RWPE2 (cell line): ENCODE results near the gene RAB35.

Experiments
- ATAC-seq: fragments of 200-7000 bp; cut with Tn5 transposase; 3 replicates; pipeline ENCODE4 v1.9.1; 2021; ENCODE audit warnings: low read depth
- DNase-seq: peaks from one replicate; pipeline ENCODE4 v3.0.0-alpha.2; 2020; ENCODE audit warnings: low spot score
- H3K27ac ChIP-seq: fragments of 450-650 bp; 2 replicates; pipeline ENCODE4 v1.5.1; 2017; ENCODE audit warnings: mild to moderate bottlenecking; ENCODE audit not compliant: poor library complexity, severe bottlenecking
- H3K27me3 ChIP-seq: fragments of 250-450 bp; sonication (Bioruptor Pico); 2 replicates; pipeline ENCODE4 v1.5.1; 2021; ENCODE audit warnings: mild to moderate bottlenecking, moderate library complexity; ENCODE audit not compliant: insufficient read depth, poor library complexity, severe bottlenecking
- H3K36me3 ChIP-seq: fragments of 250-450 bp; sonication (Bioruptor Pico); 2 replicates; pipeline ENCODE4 v1.5.1; 2020; ENCODE audit warnings: low read depth, mild to moderate bottlenecking, moderate library complexity
- H3K4me1 ChIP-seq: fragments of 250-450 bp; sonication (Bioruptor Pico); 2 replicates; pipeline ENCODE4 v1.5.1; 2021; ENCODE audit warnings: mild to moderate bottlenecking, moderate library complexity; ENCODE audit not compliant: insufficient read depth, poor library complexity, severe bottlenecking
- H3K4me3 ChIP-seq: fragments of 250-450 bp; sonication (Bioruptor Pico); 2 replicates; pipeline ENCODE4 v1.5.1; 2021; ENCODE audit warnings: mild to moderate bottlenecking, moderate library complexity; ENCODE audit not compliant: severe bottlenecking
- H3K9me3 ChIP-seq: fragments of 250-450 bp; sonication (Bioruptor Pico); 2 replicates; pipeline ENCODE4 v1.5.1; 2021; ENCODE audit warnings: mild to moderate bottlenecking, moderate library complexity; ENCODE audit not compliant: severe bottlenecking
- CTCF ChIP-seq: fragments of 450-650 bp; IDR thresholded peaks from one replicate; pipeline ENCODE4 v1.5.1; 2017; ENCODE audit warnings: mild to moderate bottlenecking, moderate library complexity; ENCODE audit not compliant: poor library complexity, severe bottlenecking

Gene RAB35

GRCh38 chr12:120067084-120067869, 49.3 kb downstream of the RAB35 start:
- H3K27me3 ChIP-seq = no peaks in the 10 kb centered on the region
- ATAC-seq (no peak), DNase-seq (no peak)
- no peaks in the 10 kb centered on the region for H3K9me3 ChIP-seq
- H3K4me1 ChIP-seq = no peaks in the 10 kb centered on the region
- H3K36me3 ChIP-seq = no peaks in the 10 kb centered on the region
- no peak overlapping the region for H3K4me3 ChIP-seq
- no peak for TF ChIP-seq CTCF
- no peak overlapping the region for H3K27ac ChIP-seq

- Histone ChIP-seq H3K4me1 (no peaks in the 10 kb centered on the region), H3K27ac (no peak overlapping the region), H3K4me3 (no peak overlapping the region), H3K9me3 (no peaks in the 10 kb centered on the region), H3K36me3 (no peaks in the 10 kb centered on the region), H3K27me3 (no peaks in the 10 kb centered on the region)
- TF ChIP-seq CTCF = no peak
- DNase-seq (no peak), ATAC-seq (peak; percentile 72)
Measured at GRCh38 chr12:120066341-120066740, 50.2 kb downstream of the RAB35 start.

GRCh38 chr12:120065472-120065871, 51.1 kb downstream of the RAB35 start:
- H3K4me3 ChIP-seq = no peak overlapping the region
- no peaks in the 10 kb centered on the region for H3K27me3 ChIP-seq
- no peaks in the 10 kb centered on the region for H3K9me3 ChIP-seq
- H3K36me3 ChIP-seq = no peaks in the 10 kb centered on the region
- TF ChIP-seq CTCF = no peak
- H3K4me1 ChIP-seq = peaks cover 4% of the 10 kb centered on the region
- DNase-seq = no peak
- ATAC-seq = no peak
- H3K27ac ChIP-seq = no peak overlapping the region

GRCh38 chr12:120064054-120064940, 52.3 kb downstream of the RAB35 start:
- H3K27me3 ChIP-seq = no peaks in the 10 kb centered on the region
- H3K27ac ChIP-seq = no peak overlapping the region
- peaks cover 13% of the 10 kb centered on the region for H3K4me1 ChIP-seq
- DNase-seq = no peak
- no peak for TF ChIP-seq CTCF
- no peaks in the 10 kb centered on the region for H3K36me3 ChIP-seq
- no peak for ATAC-seq
- H3K9me3 ChIP-seq = no peaks in the 10 kb centered on the region
- H3K4me3 ChIP-seq = no peak overlapping the region
